ENCODE data around the gene SCRN2.
A peak's percentile ranks its signal among the peaks of the same experiment; 100 is the strongest.

DNA sequence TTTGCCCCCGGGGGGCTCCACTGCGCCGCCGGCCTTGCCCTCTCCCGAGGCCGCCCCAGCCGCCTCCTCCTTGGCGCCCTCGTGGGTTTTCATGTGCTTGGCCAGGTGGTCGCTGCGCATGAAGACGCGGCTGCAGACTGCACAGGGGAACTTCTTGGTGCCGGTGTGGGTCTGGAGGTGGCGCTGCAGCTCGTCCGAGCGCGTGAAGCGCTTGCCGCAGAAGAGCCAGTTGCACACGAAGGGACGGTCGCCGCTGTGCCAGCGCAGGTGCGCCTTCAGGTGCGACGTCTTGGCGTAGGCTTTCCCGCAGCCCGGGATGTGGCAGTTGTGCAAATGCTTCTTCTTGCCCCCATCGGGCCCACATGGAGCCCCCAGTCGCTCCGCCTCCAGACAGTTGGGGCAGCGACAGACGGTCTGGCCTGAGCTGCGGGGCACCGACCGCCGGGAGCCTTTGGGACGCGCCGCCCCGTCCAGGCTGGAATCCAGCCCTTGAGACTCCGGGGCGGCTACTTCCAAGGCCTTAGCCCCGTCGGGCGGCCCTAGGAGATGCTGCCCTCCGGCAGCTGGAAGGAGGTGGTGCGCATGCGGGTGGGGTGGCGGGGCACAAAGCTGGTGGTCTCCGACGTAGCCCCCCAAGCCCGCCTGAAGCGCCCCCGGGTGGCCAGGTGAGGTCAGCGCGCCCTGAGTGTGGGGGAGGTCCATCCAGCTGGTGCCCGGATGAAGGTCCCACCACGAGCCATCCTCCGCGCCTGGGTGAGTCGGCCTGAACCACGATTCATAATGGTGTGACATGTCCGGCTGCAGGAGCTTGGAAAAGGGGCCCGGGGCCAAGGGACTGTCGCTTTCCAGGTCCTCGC lies 6.5 kb upstream of the SCRN2 start:
- TF ChIP-seq EZH2phosphoT487 (IDR thresholded peaks at IDR 0.05; ENCODE audit: unreplicated experiment) = no peak
- TF ChIP-seq, protein P1, sequence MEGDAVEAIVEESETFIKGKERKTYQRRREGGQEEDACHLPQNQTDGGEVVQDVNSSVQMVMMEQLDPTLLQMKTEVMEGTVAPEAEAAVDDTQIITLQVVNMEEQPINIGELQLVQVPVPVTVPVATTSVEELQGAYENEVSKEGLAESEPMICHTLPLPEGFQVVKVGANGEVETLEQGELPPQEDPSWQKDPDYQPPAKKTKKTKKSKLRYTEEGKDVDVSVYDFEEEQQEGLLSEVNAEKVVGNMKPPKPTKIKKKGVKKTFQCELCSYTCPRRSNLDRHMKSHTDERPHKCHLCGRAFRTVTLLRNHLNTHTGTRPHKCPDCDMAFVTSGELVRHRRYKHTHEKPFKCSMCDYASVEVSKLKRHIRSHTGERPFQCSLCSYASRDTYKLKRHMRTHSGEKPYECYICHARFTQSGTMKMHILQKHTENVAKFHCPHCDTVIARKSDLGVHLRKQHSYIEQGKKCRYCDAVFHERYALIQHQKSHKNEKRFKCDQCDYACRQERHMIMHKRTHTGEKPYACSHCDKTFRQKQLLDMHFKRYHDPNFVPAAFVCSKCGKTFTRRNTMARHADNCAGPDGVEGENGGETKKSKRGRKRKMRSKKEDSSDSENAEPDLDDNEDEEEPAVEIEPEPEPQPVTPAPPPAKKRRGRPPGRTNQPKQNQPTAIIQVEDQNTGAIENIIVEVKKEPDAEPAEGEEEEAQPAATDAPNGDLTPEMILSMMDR (conservative IDR thresholded peaks at IDR 0.05; ENCODE audit: low read depth in 2 of 2) = peak; percentile 74 to 80
- TF ChIP-seq EZH2 (IDR thresholded peaks at IDR 0.05; ENCODE audit: low read depth, unreplicated experiment) = peak; percentile 17
- TF ChIP-seq STAT1 (IDR thresholded peaks at IDR 0.05; ENCODE audit: unreplicated experiment) = no peak
- TF ChIP-seq, protein P2, sequence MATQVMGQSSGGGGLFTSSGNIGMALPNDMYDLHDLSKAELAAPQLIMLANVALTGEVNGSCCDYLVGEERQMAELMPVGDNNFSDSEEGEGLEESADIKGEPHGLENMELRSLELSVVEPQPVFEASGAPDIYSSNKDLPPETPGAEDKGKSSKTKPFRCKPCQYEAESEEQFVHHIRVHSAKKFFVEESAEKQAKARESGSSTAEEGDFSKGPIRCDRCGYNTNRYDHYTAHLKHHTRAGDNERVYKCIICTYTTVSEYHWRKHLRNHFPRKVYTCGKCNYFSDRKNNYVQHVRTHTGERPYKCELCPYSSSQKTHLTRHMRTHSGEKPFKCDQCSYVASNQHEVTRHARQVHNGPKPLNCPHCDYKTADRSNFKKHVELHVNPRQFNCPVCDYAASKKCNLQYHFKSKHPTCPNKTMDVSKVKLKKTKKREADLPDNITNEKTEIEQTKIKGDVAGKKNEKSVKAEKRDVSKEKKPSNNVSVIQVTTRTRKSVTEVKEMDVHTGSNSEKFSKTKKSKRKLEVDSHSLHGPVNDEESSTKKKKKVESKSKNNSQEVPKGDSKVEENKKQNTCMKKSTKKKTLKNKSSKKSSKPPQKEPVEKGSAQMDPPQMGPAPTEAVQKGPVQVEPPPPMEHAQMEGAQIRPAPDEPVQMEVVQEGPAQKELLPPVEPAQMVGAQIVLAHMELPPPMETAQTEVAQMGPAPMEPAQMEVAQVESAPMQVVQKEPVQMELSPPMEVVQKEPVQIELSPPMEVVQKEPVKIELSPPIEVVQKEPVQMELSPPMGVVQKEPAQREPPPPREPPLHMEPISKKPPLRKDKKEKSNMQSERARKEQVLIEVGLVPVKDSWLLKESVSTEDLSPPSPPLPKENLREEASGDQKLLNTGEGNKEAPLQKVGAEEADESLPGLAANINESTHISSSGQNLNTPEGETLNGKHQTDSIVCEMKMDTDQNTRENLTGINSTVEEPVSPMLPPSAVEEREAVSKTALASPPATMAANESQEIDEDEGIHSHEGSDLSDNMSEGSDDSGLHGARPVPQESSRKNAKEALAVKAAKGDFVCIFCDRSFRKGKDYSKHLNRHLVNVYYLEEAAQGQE (IDR thresholded peaks at IDR 0.05; ENCODE audit: unreplicated experiment) = no peak
- TF ChIP-seq CREB1 (CRISPR knock-in tag; IDR thresholded peaks at IDR 0.05; ENCODE audit: low read depth) = no peak; the same call in 1 of the 2 replicates
- TF ChIP-seq ZNF331 (CRISPR knock-in tag; IDR thresholded peaks at IDR 0.05; ENCODE audit: low read depth) = no peak
- peak; percentile 39 for TF ChIP-seq POLR2AphosphoS5 (IDR thresholded peaks at IDR 0.05; ENCODE audit: low read depth)
- no peak for TF ChIP-seq JUNB (IDR thresholded peaks at IDR 0.05; ENCODE audit: unreplicated experiment)
